Gastrocnemius medialis (tissue), 4 donors: ENCODE data around the gene IKZF3. TPM values are rescaled to one million over a fixed set of nuclear protein-coding genes. Genes with fewer than 3 reads are reported as not detected.

Experiments
- ATAC-seq, 2 donors: fragments of 150-250 bp; one replicate each; pipeline ENCODE4 v1.9.1; 2016
- DNase-seq, 2 donors: peaks; one replicate each; pipeline ENCODE4 v3.0.0-alpha.2; 2019
- H3K27ac ChIP-seq, 4 donors: fragments of 200-600 bp; sonication (generic); 1 replicate in 1 of 4; 2 replicates in 3 of 4; pipeline ENCODE4 v1.5.1; 2016 to 2018; ENCODE audit warnings: mild to moderate bottlenecking in 2 of 4, moderate library complexity in 1 of 4
- H3K27me3 ChIP-seq, 3 donors: fragments of 200-600 bp; sonication (generic) in 2 of 3; 1 replicate in 1 of 3; 2 replicates in 2 of 3; pipeline versions ENCODE4 v1.5.1 to v1.6.0; 2016 to 2019; ENCODE audit warnings: mild to moderate bottlenecking in 1 of 3, moderate library complexity in 1 of 3
- H3K36me3 ChIP-seq, 2 donors: fragments of 200-600 bp; sonication (generic) in 1 of 2; one replicate each; pipeline ENCODE4 v1.5.1; 2017 to 2018
- H3K4me1 ChIP-seq, 2 donors: fragments of 200-600 bp; sonication (generic) in 1 of 2; one replicate each; pipeline ENCODE4 v1.5.1; 2016 to 2017; ENCODE audit warnings: mild to moderate bottlenecking in 2 of 2
- H3K4me3 ChIP-seq, 4 donors: fragments of 200-600 bp; sonication (generic) in 3 of 4; 1 replicate in 1 of 4; 2 replicates in 3 of 4; pipeline ENCODE4 v1.5.1; 2016 to 2019; ENCODE audit warnings: mild to moderate bottlenecking in 2 of 4
- H3K9me3 ChIP-seq, 3 donors: fragments of 200-600 bp; sonication (generic) in 2 of 3; 1 replicate in 1 of 3; 2 replicates in 2 of 3; pipeline ENCODE4 v1.5.1; 2016 to 2019
- CTCF ChIP-seq, 5 experiments: fragments of 450-650 bp in 3 of 5; fragments of 200-600 bp in 2 of 5; sonication (generic) in 2 of 5; IDR thresholded peaks in 4 of 5; conservative IDR thresholded peaks in 1 of 5; 1 replicate in 4 of 5; 2 replicates in 1 of 5; pipeline ENCODE4 v1.5.1; 2016 to 2019; ENCODE audit warnings: antibody characterized with exemption in 5 of 5, mild to moderate bottlenecking in 3 of 5, moderate library complexity in 3 of 5
- POLR2A ChIP-seq, 2 donors: fragments of 450-650 bp; IDR thresholded peaks; one replicate each; pipeline ENCODE4 v1.6.1; 2017; ENCODE audit warnings: antibody characterized with exemption in 2 of 2, mild to moderate bottlenecking in 2 of 2, moderate library complexity in 2 of 2
- in situ Hi-C, 4 donors: fragments of 200-750 bp; cut with MboI; loops; one replicate each; pipeline versions ENCODE4 v1.15.0 to v1.8.0; 2017; ENCODE audit warnings: low sequenced_read_pairs in 4 of 4
- intact Hi-C: fragments of 100-400 bp; cut with DNase I; formaldehyde crosslinking; loops from one replicate; pipeline ENCODE4 v1.15.1; 2023; ENCODE audit warnings: low total_unique reads
- total RNA-seq, 4 donors: library from RNA; depleted of rRNA; stranded (reverse); fragments of >200 nt; gene quantifications; one replicate each; pipeline versions ENCODE4 v1.1.0 to v1.2.3, GENCODE V29; 2016

IKZF3 gene
- total RNA-seq, 4 donors from 2014 or later = 0.07 to 0.88 (median 0.34) TPM

GRCh38 chr17:39834017-39834416, 30.1 kb downstream of the IKZF3 start:
- Histone ChIP-seq H3K4me3 (no peak overlapping the region), H3K27me3 (no peaks in the 10 kb centered on the region), H3K27ac (no peak overlapping the region), H3K9me3 (peaks cover 0 to 3% (median 0%) of the 10 kb centered on the region in 3 donors), H3K4me1 (no peaks in the 10 kb centered on the region), H3K36me3 (no peaks in the 10 kb centered on the region)
- in situ Hi-C loops = no loop called here
- intact Hi-C loops = no loop called here
- TF ChIP-seq POLR2A (IDR thresholded peaks at IDR 0.05) (no peak), CTCF (IDR thresholded peaks at IDR 0.05 in 4 of 5, conservative IDR thresholded peaks at IDR 0.05 in 1 of 5) (no peak)
- ATAC-seq = no peak
- DNase-seq = no peak

GRCh38 chr17:39831588-39831987, 32.5 kb downstream of the IKZF3 start:
- no peaks in the 10 kb centered on the region for H3K9me3 ChIP-seq
- no peak overlapping the region for H3K4me3 ChIP-seq
- TF ChIP-seq POLR2A (IDR thresholded peaks at IDR 0.05) = no peak
- TF ChIP-seq CTCF (IDR thresholded peaks at IDR 0.05 in 4 of 5, conservative IDR thresholded peaks at IDR 0.05 in 1 of 5) = no peak
- in situ Hi-C loops = no loop called here
- no peaks in the 10 kb centered on the region for H3K27me3 ChIP-seq
- DNase-seq (no peak), ATAC-seq (no peak)
- intact Hi-C loops = no loop called here
- no peaks in the 10 kb centered on the region for H3K36me3 ChIP-seq
- no peak overlapping the region for H3K27ac ChIP-seq
- H3K4me1 ChIP-seq = no peaks in the 10 kb centered on the region

GRCh38 chr17:39828443-39828842, 35.7 kb downstream of the IKZF3 start:
- Histone ChIP-seq H3K36me3 (no peaks in the 10 kb centered on the region), H3K4me3 (no peak overlapping the region), H3K4me1 (no peaks in the 10 kb centered on the region), H3K9me3 (no peaks in the 10 kb centered on the region), H3K27me3 (no peaks in the 10 kb centered on the region), H3K27ac (no peak overlapping the region)
- intact Hi-C loops = no loop called here
- in situ Hi-C loops = no loop called here
- ATAC-seq (no peak), DNase-seq (no peak)
- TF ChIP-seq POLR2A (IDR thresholded peaks at IDR 0.05) (no peak), CTCF (IDR thresholded peaks at IDR 0.05 in 4 of 5, conservative IDR thresholded peaks at IDR 0.05 in 1 of 5) (no peak)

GRCh38 chr17:39826334-39826733, 37.8 kb downstream of the IKZF3 start:
- Histone ChIP-seq H3K4me1 (no peaks in the 10 kb centered on the region), H3K4me3 (no peak overlapping the region), H3K9me3 (no peaks in the 10 kb centered on the region), H3K27me3 (peaks cover 0 to 4% (median 0%) of the 10 kb centered on the region in 3 donors), H3K27ac (no peak overlapping the region), H3K36me3 (no peaks in the 10 kb centered on the region)
- in situ Hi-C loops = no loop called here
- intact Hi-C loops = no loop called here
- DNase-seq (no peak), ATAC-seq (no peak)
- TF ChIP-seq POLR2A (IDR thresholded peaks at IDR 0.05) = no peak
- no peak for TF ChIP-seq CTCF (IDR thresholded peaks at IDR 0.05 in 4 of 5, conservative IDR thresholded peaks at IDR 0.05 in 1 of 5)

GRCh38 chr17:39823407-39824054, 40.6 kb downstream of the IKZF3 start:
- Histone ChIP-seq H3K4me3 (no peak overlapping the region), H3K4me1 (no peaks in the 10 kb centered on the region), H3K27me3 (peaks cover 0 to 4% (median 0%) of the 10 kb centered on the region in 3 donors), H3K27ac (no peak overlapping the region), H3K9me3 (no peaks in the 10 kb centered on the region), H3K36me3 (no peaks in the 10 kb centered on the region)
- DNase-seq (no peak), ATAC-seq (no peak)
- TF ChIP-seq POLR2A (IDR thresholded peaks at IDR 0.05) (no peak), CTCF (IDR thresholded peaks at IDR 0.05 in 4 of 5, conservative IDR thresholded peaks at IDR 0.05 in 1 of 5) (no peak)
- intact Hi-C loops = no loop called here
- in situ Hi-C loops = no loop called here
